SK-N-SH (cell line): ENCODE measurements around the gene VAPB. TPM values are rescaled to one million over a fixed set of nuclear protein-coding genes. Genes with fewer than 3 reads are reported as not detected.

Experiments
- CTCF ChIA-PET: fragments of 300-600, 350-600 bp; formaldehyde crosslinking; extraction: SDS; loops from one replicate; lab custom pipeline; 2021; lab: Yijun Ruan, JAX
- POLR2A ChIA-PET: fragments of 350-600 bp; sonication (Branson Sonifier 250); formaldehyde crosslinking; extraction: SDS; loops from one replicate; lab custom pipeline; 2020; ENCODE audit warnings: antibody characterized with exemption, inconsistent platforms; lab: Yijun Ruan, JAX
- DNase-seq: peaks from one replicate; pipeline ENCODE4 v3.0.0; 2012
- H2AFZ ChIP-seq: fragments of 200-600 bp; sonication (generic); 2 replicates; pipeline ENCODE4 v1.8.1; 2016; ENCODE audit warnings: antibody characterized with exemption, mild to moderate bottlenecking, low read depth
- H3F3A ChIP-seq: fragments of 200-600 bp; sonication (generic); replicated peaks from 2 replicates; pipeline ENCODE3; 2016; ENCODE audit warnings: antibody characterized with exemption, mild to moderate bottlenecking; ENCODE audit not compliant: insufficient read depth
- H3K27ac ChIP-seq, 2 experiments: fragments of 200-500 bp in 1 of 2; fragments of 200-600 bp in 1 of 2; sonication (Bioruptor generic) in 1 of 2; sonication (generic), shearing (Covaris generic) in 1 of 2; 2 replicates each; pipeline versions ENCODE4 v1.5.1 to v1.6.1; 2014 to 2016; ENCODE audit warnings: low read depth in 2 of 2, inconsistent platforms in 1 of 2, low read length in 1 of 2, mild to moderate bottlenecking in 1 of 2, mixed read lengths in 1 of 2
- H3K27me3 ChIP-seq: fragments of 200-600 bp; sonication (generic), shearing (Covaris generic); 2 replicates; pipeline ENCODE4 v1.6.1; 2016; ENCODE audit warnings: mixed run types; ENCODE audit not compliant: insufficient read depth
- H3K36me3 ChIP-seq, 2 experiments: fragments of 200-500 bp in 1 of 2; fragments of 200-600 bp in 1 of 2; sonication (Bioruptor generic) in 1 of 2; sonication (generic) in 1 of 2; replicated peaks in 1 of 2; 2 replicates each; pipeline versions ENCODE3 to v1.5.1; 2014 to 2016; ENCODE audit warnings: low read length in 1 of 2, mild to moderate bottlenecking in 1 of 2; ENCODE audit not compliant: insufficient read depth in 2 of 2, control insufficient read depth in 1 of 2
- H3K4me1 ChIP-seq, 2 experiments: fragments of 200-500 bp in 1 of 2; fragments of 200-600 bp in 1 of 2; sonication (Bioruptor generic) in 1 of 2; sonication (generic), shearing (Covaris generic) in 1 of 2; 2 replicates each; pipeline versions ENCODE4 v1.5.1 to v1.6.1; 2014 to 2016; ENCODE audit warnings: low read depth in 1 of 2, low read length in 1 of 2, mixed run types in 1 of 2; ENCODE audit not compliant: insufficient read depth in 2 of 2, control insufficient read depth in 1 of 2
- H3K4me2 ChIP-seq: fragments of 200-600 bp; sonication (generic), shearing (Covaris generic); 2 replicates; pipeline ENCODE4 v1.6.1; 2017; ENCODE audit warnings: mixed run types
- H3K4me3 ChIP-seq, 2 experiments: fragments of 200-500 bp in 1 of 2; fragments of 200-600 bp in 1 of 2; sonication (Bioruptor generic) in 1 of 2; sonication (generic), shearing (Covaris generic) in 1 of 2; 2 replicates each; pipeline versions ENCODE4 v1.5.1 to v1.8.1; 2014 to 2016; ENCODE audit warnings: low read depth in 2 of 2, inconsistent platforms in 1 of 2, low read length in 1 of 2, mild to moderate bottlenecking in 1 of 2, mixed read lengths in 1 of 2, moderate library complexity in 1 of 2
- H3K79me2 ChIP-seq: fragments of 200-600 bp; sonication (generic); 2 replicates; pipeline ENCODE4 v1.8.1; 2017; ENCODE audit warnings: mild to moderate bottlenecking; ENCODE audit not compliant: insufficient read depth
- H3K9ac ChIP-seq: fragments of 200-600 bp; sonication (generic); 2 replicates; pipeline ENCODE4 v1.6.1; 2017; ENCODE audit warnings: mixed run types
- H3K9me2 ChIP-seq: fragments of 200-600 bp; sonication (generic); 2 replicates; pipeline ENCODE4 v1.6.1; 2017; ENCODE audit warnings: mixed run types
- H3K9me3 ChIP-seq: fragments of 200-600 bp; sonication (generic); 2 replicates; pipeline ENCODE4 v1.6.1; 2017; ENCODE audit warnings: mixed run types, mild to moderate bottlenecking, moderate library complexity
- H4K20me1 ChIP-seq: fragments of 200-600 bp; sonication (generic); 2 replicates; pipeline ENCODE4 v1.6.1; 2017; ENCODE audit warnings: mild to moderate bottlenecking, mixed run types; ENCODE audit not compliant: insufficient read depth
- CHD2 ChIP-seq: fragments of 150-350 bp; IDR thresholded peaks from 2 replicates; pipeline ENCODE4 v1.6.1; 2018; ENCODE audit warnings: low read length; ENCODE audit not compliant: partially characterized antibody
- CTCF ChIP-seq: fragments of 200-600 bp; sonication (generic); IDR thresholded peaks from 2 replicates; pipeline ENCODE4 v1.6.1; 2017; ENCODE audit warnings: antibody characterized with exemption, mild to moderate bottlenecking, moderate library complexity
- EP300 ChIP-seq, 2 experiments: IDR thresholded peaks; 2 replicates each; pipeline versions ENCODE4 v1.4.0 to v1.6.1; 2012; ENCODE audit warnings: borderline replicate concordance in 1 of 2, low read depth in 1 of 2, low read length in 1 of 2
- EZH2phosphoT487 ChIP-seq: fragments of 200-600 bp; sonication (generic); IDR thresholded peaks from 2 replicates; pipeline ENCODE4 v1.6.1; 2017; ENCODE audit warnings: low read depth, mixed run types, mild to moderate bottlenecking, antibody characterized with exemption, moderate library complexity, borderline replicate concordance
- FOSL2 ChIP-seq: IDR thresholded peaks from 2 replicates; pipeline ENCODE4 v1.4.0; 2012; ENCODE audit warnings: low read depth, mild to moderate bottlenecking, moderate library complexity, borderline replicate concordance
- FOXM1 ChIP-seq: IDR thresholded peaks from 2 replicates; pipeline ENCODE4 v1.4.0; 2012; ENCODE audit warnings: low read depth, mild to moderate bottlenecking
- JUND ChIP-seq: IDR thresholded peaks from 2 replicates; pipeline ENCODE4 v1.4.0; 2012
- MAX ChIP-seq: IDR thresholded peaks from 2 replicates; pipeline ENCODE4 v1.4.0; 2012; ENCODE audit warnings: low read depth
- MXI1 ChIP-seq: IDR thresholded peaks from 2 replicates; pipeline ENCODE4 v1.6.1; 2012; ENCODE audit warnings: mild to moderate bottlenecking, low read depth, low read length, improper control_type of control experiment
- NFIC ChIP-seq: IDR thresholded peaks from 2 replicates; pipeline ENCODE4 v1.4.0; 2012; ENCODE audit warnings: borderline replicate concordance
- NRF1 ChIP-seq: IDR thresholded peaks from 2 replicates; pipeline ENCODE4 v1.6.1; 2012; ENCODE audit warnings: low read depth, mild to moderate bottlenecking, low read length
- POLR2AphosphoS5 ChIP-seq: IDR thresholded peaks from 2 replicates; pipeline ENCODE4 v1.6.1; 2012; ENCODE audit warnings: low read depth, low read length
- RCOR1 ChIP-seq: fragments of 150-350 bp; IDR thresholded peaks from 2 replicates; pipeline ENCODE4 v1.6.1; 2017; ENCODE audit warnings: antibody characterized with exemption, low read length
- RFX5 ChIP-seq: IDR thresholded peaks from 2 replicates; pipeline ENCODE4 v1.6.1; 2012; ENCODE audit warnings: mild to moderate bottlenecking, improper control_type of control experiment, low read length
- RXRA ChIP-seq: IDR thresholded peaks from 2 replicates; pipeline ENCODE4 v1.4.0; 2012; ENCODE audit warnings: low read depth, mild to moderate bottlenecking, borderline replicate concordance
- SIN3A ChIP-seq: IDR thresholded peaks from 2 replicates; pipeline ENCODE4 v1.6.1; 2012; ENCODE audit warnings: low read depth, mild to moderate bottlenecking, low read length, moderate library complexity, borderline replicate concordance
- SMC3 ChIP-seq: IDR thresholded peaks from 2 replicates; pipeline ENCODE4 v1.6.1; 2012; ENCODE audit warnings: low read depth, low read length, improper control_type of control experiment
- TAF1 ChIP-seq: IDR thresholded peaks from 2 replicates; pipeline ENCODE4 v1.6.1; 2012; ENCODE audit warnings: low read depth, mild to moderate bottlenecking, low read length, moderate library complexity, borderline replicate concordance
- TCF12 ChIP-seq: IDR thresholded peaks from 2 replicates; pipeline ENCODE4 v1.4.0; 2012
- TEAD4 ChIP-seq: IDR thresholded peaks from 2 replicates; pipeline ENCODE4 v1.4.0; 2012; ENCODE audit warnings: mild to moderate bottlenecking, borderline replicate concordance; ENCODE audit not compliant: insufficient read depth
- USF1 ChIP-seq: IDR thresholded peaks from 2 replicates; pipeline ENCODE4 v1.4.0; 2012; ENCODE audit warnings: low read depth, borderline replicate concordance
- USF2 ChIP-seq: fragments of 150-350 bp; IDR thresholded peaks from 2 replicates; pipeline ENCODE4 v1.6.1; 2017; ENCODE audit warnings: antibody characterized with exemption, low read length, low read depth, borderline replicate concordance
- WGBS: methylation state at CpG from one replicate; pipeline ENCODE4 v1.1.6; 2017; ENCODE audit warnings: low lambda C conversion rate; 5-methylcytosine and 5-hydroxymethylcytosine counted together
- polyA plus RNA-seq, 3 experiments: library from polyadenylated mRNA; depleted of rRNA; stranded (reverse); fragments of >200 nt; gene quantifications; 2 replicates each; pipeline ENCODE4 v1.2.3, GENCODE V29; 2012
- TF ChIP-seq, protein P1 (sequence below): IDR thresholded peaks from 2 replicates; pipeline ENCODE4; 2012
- TF ChIP-seq, protein P2 (sequence below): fragments of 150-350 bp; IDR thresholded peaks from 2 replicates; pipeline ENCODE4 v1.6.1; 2016; ENCODE audit warnings: mild to moderate bottlenecking, low read depth, low read length

VAPB gene
- polyA plus RNA-seq, 1 of the 3 experiments (the other 2 are of a cell fraction) = 16.9 TPM

- H3K9ac ChIP-seq = no peak overlapping the region
- H3F3A ChIP-seq = peaks cover 11% of the 10 kb centered on the region
- 88% methylated on average over 27 of the region's 28 CpGs for WGBS
- no peaks in the 10 kb centered on the region for H3K9me2 ChIP-seq
- no peak overlapping the region for H3K4me3 ChIP-seq
- TF ChIP-seq TAF1 (no peak), USF2 (no peak), MXI1 (no peak), RFX5 (no peak), MAX (no peak), NRF1 (no peak), EP300 (IDR thresholded peaks at IDR 0.05; ENCODE audit: borderline replicate concordance in 1 of 2, low read depth in 1 of 2, low read length in 1 of 2) (no peak), SIN3A (no peak), FOXM1 (no peak), EZH2phosphoT487 (no peak), TCF12 (peak; percentile 71), SMC3 (no peak), NFIC (peak; percentile 42; the same call in 1 of the 2 replicates), CTCF (no peak), RXRA (no peak), TEAD4 (no peak), FOSL2 (peak; percentile 17; the same call in 1 of the 2 replicates), JUND (no peak), USF1 (no peak), POLR2AphosphoS5 (no peak), RCOR1 (no peak), CHD2 (no peak)
- TF ChIP-seq, protein P1, sequence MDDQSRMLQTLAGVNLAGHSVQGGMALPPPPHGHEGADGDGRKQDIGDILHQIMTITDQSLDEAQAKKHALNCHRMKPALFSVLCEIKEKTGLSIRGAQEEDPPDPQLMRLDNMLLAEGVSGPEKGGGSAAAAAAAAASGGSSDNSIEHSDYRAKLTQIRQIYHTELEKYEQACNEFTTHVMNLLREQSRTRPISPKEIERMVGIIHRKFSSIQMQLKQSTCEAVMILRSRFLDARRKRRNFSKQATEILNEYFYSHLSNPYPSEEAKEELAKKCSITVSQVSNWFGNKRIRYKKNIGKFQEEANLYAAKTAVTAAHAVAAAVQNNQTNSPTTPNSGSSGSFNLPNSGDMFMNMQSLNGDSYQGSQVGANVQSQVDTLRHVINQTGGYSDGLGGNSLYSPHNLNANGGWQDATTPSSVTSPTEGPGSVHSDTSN = peak; percentile 26; the same call in 1 of the 2 replicates
- TF ChIP-seq, protein P2, sequence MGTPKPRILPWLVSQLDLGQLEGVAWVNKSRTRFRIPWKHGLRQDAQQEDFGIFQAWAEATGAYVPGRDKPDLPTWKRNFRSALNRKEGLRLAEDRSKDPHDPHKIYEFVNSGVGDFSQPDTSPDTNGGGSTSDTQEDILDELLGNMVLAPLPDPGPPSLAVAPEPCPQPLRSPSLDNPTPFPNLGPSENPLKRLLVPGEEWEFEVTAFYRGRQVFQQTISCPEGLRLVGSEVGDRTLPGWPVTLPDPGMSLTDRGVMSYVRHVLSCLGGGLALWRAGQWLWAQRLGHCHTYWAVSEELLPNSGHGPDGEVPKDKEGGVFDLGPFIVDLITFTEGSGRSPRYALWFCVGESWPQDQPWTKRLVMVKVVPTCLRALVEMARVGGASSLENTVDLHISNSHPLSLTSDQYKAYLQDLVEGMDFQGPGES = no peak
- no peak overlapping the region for H3K27ac ChIP-seq
- H3K36me3 ChIP-seq = no peaks in the 10 kb centered on the region
- no peaks in the 10 kb centered on the region for H3K9me3 ChIP-seq
- CTCF ChIA-PET = interaction anchor here (2.7 kb wide), 1 partner anchor 20 kb away, joined by 7 read pairs; no protein-coding TSS in a partner anchor
- no peaks in the 10 kb centered on the region for H3K27me3 ChIP-seq
- H4K20me1 ChIP-seq = no peaks in the 10 kb centered on the region
- peak; percentile 48 for DNase-seq
- POLR2A ChIA-PET = no interaction called here
- H3K4me2 ChIP-seq = no peak overlapping the region
- H2AFZ ChIP-seq = no peak overlapping the region
- H3K79me2 ChIP-seq = no peaks in the 10 kb centered on the region
- peaks cover 5 to 48% of the 10 kb centered on the region in 2 experiments; a peak in 3 of 4 replicates for H3K4me1 ChIP-seq
These were observed 78.8 kb downstream of the VAPB start for GRCh38 chr20:58467572-58468527.
